ENCODE measurements around the gene HYKK.

DNA sequence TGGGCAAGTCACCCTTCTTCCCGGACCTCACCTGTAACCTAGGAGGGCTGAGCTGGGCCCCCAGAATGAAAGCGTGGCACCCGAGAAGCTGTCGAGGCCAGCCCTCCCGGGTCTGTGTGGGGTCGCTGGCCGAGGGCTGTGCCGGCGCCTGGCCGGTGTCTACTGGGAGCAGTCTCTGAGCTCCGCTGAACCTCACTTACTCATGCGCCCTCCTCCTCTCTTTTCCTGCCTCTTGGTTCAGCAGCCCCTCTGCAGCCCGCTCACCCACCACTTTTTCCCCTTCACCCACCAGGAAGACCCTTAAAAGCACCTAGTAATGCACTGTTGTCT is 419 bp downstream of the HYKK start:
- TF ChIP-seq ARNTL (CRISPR knock-in tag; IDR thresholded peaks at IDR 0.05; ENCODE audit: borderline replicate concordance, low read depth) (no peak), BACH2 (CRISPR knock-in tag; IDR thresholded peaks at IDR 0.05; ENCODE audit: borderline replicate concordance) (no peak), ZFP3 (CRISPR knock-in tag; IDR thresholded peaks at IDR 0.05) (no peak), ZFP30 (CRISPR knock-in tag; IDR thresholded peaks at IDR 0.05) (no peak), ISL1 (CRISPR knock-in tag; IDR thresholded peaks at IDR 0.05) (no peak), GLIS3 (CRISPR knock-in tag; IDR thresholded peaks at IDR 0.05) (no peak), RARB (CRISPR knock-in tag; IDR thresholded peaks at IDR 0.05) (no peak), ESRRG (CRISPR knock-in tag; IDR thresholded peaks at IDR 0.05) (no peak)
- TF ChIP-seq, protein P1, sequence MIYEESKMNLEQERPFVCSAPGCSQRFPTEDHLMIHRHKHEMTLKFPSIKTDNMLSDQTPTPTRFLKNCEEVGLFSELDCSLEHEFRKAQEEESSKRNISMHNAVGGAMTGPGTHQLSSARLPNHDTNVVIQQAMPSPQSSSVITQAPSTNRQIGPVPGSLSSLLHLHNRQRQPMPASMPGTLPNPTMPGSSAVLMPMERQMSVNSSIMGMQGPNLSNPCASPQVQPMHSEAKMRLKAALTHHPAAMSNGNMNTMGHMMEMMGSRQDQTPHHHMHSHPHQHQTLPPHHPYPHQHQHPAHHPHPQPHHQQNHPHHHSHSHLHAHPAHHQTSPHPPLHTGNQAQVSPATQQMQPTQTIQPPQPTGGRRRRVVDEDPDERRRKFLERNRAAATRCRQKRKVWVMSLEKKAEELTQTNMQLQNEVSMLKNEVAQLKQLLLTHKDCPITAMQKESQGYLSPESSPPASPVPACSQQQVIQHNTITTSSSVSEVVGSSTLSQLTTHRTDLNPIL (CRISPR knock-in tag; IDR thresholded peaks at IDR 0.05; ENCODE audit: low read depth): no peak
- TF ChIP-seq, protein P2, sequence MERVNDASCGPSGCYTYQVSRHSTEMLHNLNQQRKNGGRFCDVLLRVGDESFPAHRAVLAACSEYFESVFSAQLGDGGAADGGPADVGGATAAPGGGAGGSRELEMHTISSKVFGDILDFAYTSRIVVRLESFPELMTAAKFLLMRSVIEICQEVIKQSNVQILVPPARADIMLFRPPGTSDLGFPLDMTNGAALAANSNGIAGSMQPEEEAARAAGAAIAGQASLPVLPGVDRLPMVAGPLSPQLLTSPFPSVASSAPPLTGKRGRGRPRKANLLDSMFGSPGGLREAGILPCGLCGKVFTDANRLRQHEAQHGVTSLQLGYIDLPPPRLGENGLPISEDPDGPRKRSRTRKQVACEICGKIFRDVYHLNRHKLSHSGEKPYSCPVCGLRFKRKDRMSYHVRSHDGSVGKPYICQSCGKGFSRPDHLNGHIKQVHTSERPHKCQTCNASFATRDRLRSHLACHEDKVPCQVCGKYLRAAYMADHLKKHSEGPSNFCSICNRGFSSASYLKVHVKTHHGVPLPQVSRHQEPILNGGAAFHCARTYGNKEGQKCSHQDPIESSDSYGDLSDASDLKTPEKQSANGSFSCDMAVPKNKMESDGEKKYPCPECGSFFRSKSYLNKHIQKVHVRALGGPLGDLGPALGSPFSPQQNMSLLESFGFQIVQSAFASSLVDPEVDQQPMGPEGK (CRISPR knock-in tag; IDR thresholded peaks at IDR 0.05; ENCODE audit: borderline replicate concordance): no peak
- TF ChIP-seq, protein P3, sequence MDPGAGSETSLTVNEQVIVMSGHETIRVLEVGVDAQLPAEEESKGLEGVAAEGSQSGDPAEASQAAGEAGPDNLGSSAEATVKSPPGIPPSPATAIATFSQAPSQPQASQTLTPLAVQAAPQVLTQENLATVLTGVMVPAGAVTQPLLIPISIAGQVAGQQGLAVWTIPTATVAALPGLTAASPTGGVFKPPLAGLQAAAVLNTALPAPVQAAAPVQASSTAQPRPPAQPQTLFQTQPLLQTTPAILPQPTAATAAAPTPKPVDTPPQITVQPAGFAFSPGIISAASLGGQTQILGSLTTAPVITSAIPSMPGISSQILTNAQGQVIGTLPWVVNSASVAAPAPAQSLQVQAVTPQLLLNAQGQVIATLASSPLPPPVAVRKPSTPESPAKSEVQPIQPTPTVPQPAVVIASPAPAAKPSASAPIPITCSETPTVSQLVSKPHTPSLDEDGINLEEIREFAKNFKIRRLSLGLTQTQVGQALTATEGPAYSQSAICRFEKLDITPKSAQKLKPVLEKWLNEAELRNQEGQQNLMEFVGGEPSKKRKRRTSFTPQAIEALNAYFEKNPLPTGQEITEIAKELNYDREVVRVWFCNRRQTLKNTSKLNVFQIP (CRISPR knock-in tag; IDR thresholded peaks at IDR 0.05; ENCODE audit: borderline replicate concordance, low read depth): no peak

All from SK-N-SH treated with all-trans-retinoic acid at 6 μM for 48 hours (cell line).